Gastrocnemius medialis (tissue), 4 donors: ENCODE results near the gene C3AR1. TPM values are rescaled to one million over a fixed set of nuclear protein-coding genes. Genes with fewer than 3 reads are reported as not detected.
A peak's percentile ranks its signal among the peaks of the same experiment; 100 is the strongest.

Experiments used
- ATAC-seq, 2 donors: fragments of 150-250 bp; one replicate each; pipeline ENCODE4 v1.9.1; 2016
- DNase-seq, 2 donors: peaks; one replicate each; pipeline ENCODE4 v3.0.0-alpha.2; 2019
- H3K27ac ChIP-seq, 4 donors: fragments of 200-600 bp; sonication (generic); 1 replicate in 1 of 4; 2 replicates in 3 of 4; pipeline ENCODE4 v1.5.1; 2016 to 2018; ENCODE audit warnings: mild to moderate bottlenecking in 2 of 4, moderate library complexity in 1 of 4
- H3K27me3 ChIP-seq, 3 donors: fragments of 200-600 bp; sonication (generic) in 2 of 3; 1 replicate in 1 of 3; 2 replicates in 2 of 3; pipeline versions ENCODE4 v1.5.1 to v1.6.0; 2016 to 2019; ENCODE audit warnings: mild to moderate bottlenecking in 1 of 3, moderate library complexity in 1 of 3
- H3K36me3 ChIP-seq, 2 donors: fragments of 200-600 bp; sonication (generic) in 1 of 2; one replicate each; pipeline ENCODE4 v1.5.1; 2017 to 2018
- H3K4me1 ChIP-seq, 2 donors: fragments of 200-600 bp; sonication (generic) in 1 of 2; one replicate each; pipeline ENCODE4 v1.5.1; 2016 to 2017; ENCODE audit warnings: mild to moderate bottlenecking in 2 of 2
- H3K4me3 ChIP-seq, 4 donors: fragments of 200-600 bp; sonication (generic) in 3 of 4; 1 replicate in 1 of 4; 2 replicates in 3 of 4; pipeline ENCODE4 v1.5.1; 2016 to 2019; ENCODE audit warnings: mild to moderate bottlenecking in 2 of 4
- H3K9me3 ChIP-seq, 3 donors: fragments of 200-600 bp; sonication (generic) in 2 of 3; 1 replicate in 1 of 3; 2 replicates in 2 of 3; pipeline ENCODE4 v1.5.1; 2016 to 2019
- CTCF ChIP-seq, 5 experiments: fragments of 450-650 bp in 3 of 5; fragments of 200-600 bp in 2 of 5; sonication (generic) in 2 of 5; IDR thresholded peaks in 4 of 5; conservative IDR thresholded peaks in 1 of 5; 1 replicate in 4 of 5; 2 replicates in 1 of 5; pipeline ENCODE4 v1.5.1; 2016 to 2019; ENCODE audit warnings: antibody characterized with exemption in 5 of 5, mild to moderate bottlenecking in 3 of 5, moderate library complexity in 3 of 5
- POLR2A ChIP-seq, 2 donors: fragments of 450-650 bp; IDR thresholded peaks; one replicate each; pipeline ENCODE4 v1.6.1; 2017; ENCODE audit warnings: antibody characterized with exemption in 2 of 2, mild to moderate bottlenecking in 2 of 2, moderate library complexity in 2 of 2
- in situ Hi-C, 4 donors: fragments of 200-750 bp; cut with MboI; loops; one replicate each; pipeline versions ENCODE4 v1.15.0 to v1.8.0; 2017; ENCODE audit warnings: low sequenced_read_pairs in 4 of 4
- intact Hi-C: fragments of 100-400 bp; cut with DNase I; formaldehyde crosslinking; loops from one replicate; pipeline ENCODE4 v1.15.1; 2023; ENCODE audit warnings: low total_unique reads
- total RNA-seq, 4 donors: library from RNA; depleted of rRNA; stranded (reverse); fragments of >200 nt; gene quantifications; one replicate each; pipeline versions ENCODE4 v1.1.0 to v1.2.3, GENCODE V29; 2016

The C3AR1 gene
- total RNA-seq, 4 donors from 2014 or later = 0.95 to 4.7 (median 2.4) TPM

- peak overlapping the region; percentile 92 to 99 (median 98) for H3K27ac ChIP-seq
- no peak for TF ChIP-seq CTCF (IDR thresholded peaks at IDR 0.05 in 4 of 5, conservative IDR thresholded peaks at IDR 0.05 in 1 of 5)
- TF ChIP-seq POLR2A (IDR thresholded peaks at IDR 0.05) = no peak
- H3K4me3 ChIP-seq = peak overlapping the region; percentile 73 to 99 (median 96)
- peaks cover 24 to 29% of the 10 kb centered on the region in 2 donors for H3K4me1 ChIP-seq
- no peak for ATAC-seq
- intact Hi-C loops = loop anchor here (1.0 to 10.0 kb wide), 2 partner anchors 44 to 162 kb away; no protein-coding TSS in a partner anchor
- DNase-seq = no peak
- H3K9me3 ChIP-seq = no peaks in the 10 kb centered on the region
- no peaks in the 10 kb centered on the region for H3K36me3 ChIP-seq
- in situ Hi-C loops = loop anchor here in 2 of 4 donors (5.0 kb wide), 2 partner anchors 45 to 55 kb away; no protein-coding TSS in a partner anchor
- H3K27me3 ChIP-seq = no peaks in the 10 kb centered on the region
Observed at GRCh38 chr12:8082808-8083100, 16.6 kb upstream of the C3AR1 start.

DNA sequence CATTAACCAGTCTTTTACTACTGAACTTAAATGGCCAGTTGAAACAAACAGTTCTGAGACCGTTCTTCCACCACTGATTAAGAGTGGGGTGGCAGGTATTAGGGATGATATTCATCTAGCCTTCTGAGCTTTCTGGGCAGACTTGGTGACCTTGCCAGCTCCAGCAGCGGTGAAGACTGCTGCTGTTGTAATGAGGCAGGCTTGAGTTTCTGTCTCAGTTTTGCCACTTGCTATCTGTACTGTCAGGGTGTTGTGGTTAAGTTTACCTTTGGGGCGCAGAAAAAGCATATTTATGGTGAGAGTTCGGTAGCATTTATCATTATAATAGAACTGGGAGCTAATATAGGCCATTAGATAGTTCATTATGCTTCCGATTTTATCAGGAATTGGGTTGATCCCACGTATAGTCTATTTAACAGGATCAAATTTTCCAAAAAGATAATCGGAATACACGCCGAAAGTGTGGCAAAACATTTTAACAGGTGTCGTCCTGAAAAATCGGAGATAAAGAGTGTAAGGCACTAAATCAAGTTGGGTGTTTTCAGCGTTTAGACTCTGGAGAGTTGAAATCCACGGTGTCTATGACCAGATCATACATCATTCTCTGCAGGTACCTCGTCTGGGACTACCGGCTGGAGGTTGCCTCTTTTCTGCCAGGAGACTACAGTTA lies 15.2 kb upstream of the C3AR1 start:
- no peaks in the 10 kb centered on the region for H3K27me3 ChIP-seq
- in situ Hi-C loops (loop anchor here in 2 of 4 donors (5.0 kb wide), 2 partner anchors 44 to 54 kb away; no protein-coding TSS in a partner anchor), intact Hi-C loops (loop anchor here (2.0 to 10.0 kb wide), 2 partner anchors 35 to 163 kb away; no protein-coding TSS in a partner anchor)
- H3K9me3 ChIP-seq = no peaks in the 10 kb centered on the region
- peak overlapping the region; percentile 73 to 99 (median 96) for H3K4me3 ChIP-seq
- peak; percentile 5 to 50 for DNase-seq
- H3K27ac ChIP-seq = peak overlapping the region; percentile 92 to 99 (median 98)
- ATAC-seq = peak; percentile 64 to 71
- H3K36me3 ChIP-seq = no peaks in the 10 kb centered on the region
- TF ChIP-seq CTCF (IDR thresholded peaks at IDR 0.05 in 4 of 5, conservative IDR thresholded peaks at IDR 0.05 in 1 of 5) (no peak), POLR2A (IDR thresholded peaks at IDR 0.05) (no peak)
- peaks cover 24 to 29% of the 10 kb centered on the region in 2 donors for H3K4me1 ChIP-seq

DNA sequence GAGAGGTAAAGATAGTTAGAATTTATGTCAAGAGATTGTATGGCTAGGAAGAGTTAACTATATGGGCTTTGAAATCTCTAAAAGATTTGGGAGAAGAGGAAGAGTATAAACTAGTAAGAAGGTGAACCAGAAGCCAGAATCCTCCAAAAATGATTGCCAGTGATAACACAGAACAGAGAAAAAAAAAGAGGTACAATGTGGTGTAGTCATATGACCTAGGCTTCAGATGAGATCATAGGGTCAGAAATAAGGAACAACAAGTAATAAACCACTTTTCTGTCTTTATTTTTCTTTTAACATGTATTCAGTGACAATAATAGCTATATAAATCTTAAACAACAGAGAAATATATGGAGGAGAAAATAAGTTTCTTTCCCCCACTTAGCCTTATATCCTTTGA lies 14.0 kb upstream of the C3AR1 start:
- no peaks in the 10 kb centered on the region for H3K9me3 ChIP-seq
- no peak overlapping the region for H3K27ac ChIP-seq
- H3K4me1 ChIP-seq = peaks cover 24 to 29% of the 10 kb centered on the region in 2 donors
- H3K27me3 ChIP-seq = peaks cover 0 to 5% (median 0%) of the 10 kb centered on the region in 3 donors
- in situ Hi-C loops = loop anchor here in 2 of 4 donors (5.0 kb wide), 2 partner anchors 43 to 53 kb away; no protein-coding TSS in a partner anchor
- ATAC-seq (no peak), DNase-seq (no peak)
- no peaks in the 10 kb centered on the region for H3K36me3 ChIP-seq
- no peak for TF ChIP-seq POLR2A (IDR thresholded peaks at IDR 0.05)
- no peak for TF ChIP-seq CTCF (IDR thresholded peaks at IDR 0.05 in 4 of 5, conservative IDR thresholded peaks at IDR 0.05 in 1 of 5)
- intact Hi-C loops = loop anchor here (2.0 to 10.0 kb wide), 2 partner anchors 33 to 165 kb away; no protein-coding TSS in a partner anchor
- H3K4me3 ChIP-seq = no peak overlapping the region

GRCh38 chr12:8078916-8079315 lies 12.8 kb upstream of the C3AR1 start:
- Histone ChIP-seq H3K36me3 (no peaks in the 10 kb centered on the region), H3K4me1 (peaks cover 21 to 25% of the 10 kb centered on the region in 2 donors), H3K27ac (no peak overlapping the region), H3K9me3 (no peaks in the 10 kb centered on the region), H3K27me3 (peaks cover 0 to 6% (median 0%) of the 10 kb centered on the region in 3 donors), H3K4me3 (no peak overlapping the region)
- DNase-seq (no peak), ATAC-seq (no peak)
- in situ Hi-C loops = no loop called here
- TF ChIP-seq POLR2A (IDR thresholded peaks at IDR 0.05) (no peak), CTCF (IDR thresholded peaks at IDR 0.05 in 4 of 5, conservative IDR thresholded peaks at IDR 0.05 in 1 of 5) (no peak)
- intact Hi-C loops = no loop called here
